ENCODE results near the gene GTF3A.
"Not testable (repeated sequence)": the region's sequence is repeated elsewhere in the genome, so short reads cannot be mapped to it uniquely, and the experiment has no call there.

The GTF3A gene

GRCh38 chr13:27395007-27395510 is 29.4 kb upstream of the GTF3A start:
- Histone ChIP-seq H4K8ac (ENCODE audit: low read depth, low read length) (no peak overlapping the region), H3K14ac (ENCODE audit: low read length) (no peak overlapping the region), H2BK5ac (ENCODE audit: low read depth, low read length, poor library complexity) (no peak overlapping the region), H3K27me3 (ENCODE audit: insufficient read depth, low read length) (no peaks in the 10 kb centered on the region), H3K4ac (ENCODE audit: low read depth, low read length) (no peak overlapping the region), H3K36me3 (ENCODE audit: control insufficient read depth in 1 of 2, insufficient read depth in 2 of 2, low read length in 2 of 2) (peaks cover 0 to 2% of the 10 kb centered on the region in 2 experiments), H2BK120ac (ENCODE audit: insufficient read depth, low read length, poor library complexity) (no peak overlapping the region), H3K4me2 (ENCODE audit: low read length) (no peak overlapping the region), H3K9ac (ENCODE audit: low read length) (no peak overlapping the region), H2BK12ac (ENCODE audit: low read length) (no peak overlapping the region), H4K91ac (ENCODE audit: low read depth, low read length) (no peak overlapping the region), H3K27ac (ENCODE audit: low read depth, low read length) (no peak overlapping the region), H2AFZ (ENCODE audit: insufficient read depth, low read length, poor library complexity) (no peak overlapping the region), H2AK5ac (ENCODE audit: low read length) (no peak overlapping the region), H3K18ac (ENCODE audit: low read length) (no peak overlapping the region), H3K79me2 (ENCODE audit: control insufficient read depth, insufficient read depth, low read length, poor library complexity) (no peaks in the 10 kb centered on the region), H3K79me1 (ENCODE audit: low read length) (no peaks in the 10 kb centered on the region), H3K4me1 (ENCODE audit: control insufficient read depth in 1 of 2, insufficient read depth in 2 of 2, low read length in 2 of 2) (no peaks in the 10 kb centered on the region), H3K4me3 (ENCODE audit: low read depth, low read length) (no peak overlapping the region), H3K9me3 (ENCODE audit: insufficient read depth, low read depth, low read length) (no peaks in the 10 kb centered on the region), H3K23ac (ENCODE audit: low read length) (no peak overlapping the region), H4K12ac (ENCODE audit: low read depth, low read length) (no peak overlapping the region)
- no CpG with 5 or more reads among the region's 14 CpGs for WGBS (ENCODE audit: extremely low coverage, insufficient coverage, insufficient read length)
- DNase-seq = no peak

- Histone ChIP-seq H3K4me2 (ENCODE audit: low read length) (no peak overlapping the region), H4K8ac (ENCODE audit: low read depth, low read length) (no peak overlapping the region), H3K18ac (ENCODE audit: low read length) (no peak overlapping the region), H3K9me3 (ENCODE audit: insufficient read depth, low read depth, low read length) (no peaks in the 10 kb centered on the region), H3K4me1 (ENCODE audit: control insufficient read depth in 1 of 2, insufficient read depth in 2 of 2, low read length in 2 of 2) (peaks cover 2% of the 10 kb centered on the region in 2 experiments), H3K4ac (ENCODE audit: low read depth, low read length) (no peak overlapping the region), H3K27me3 (ENCODE audit: insufficient read depth, low read length) (no peaks in the 10 kb centered on the region), H3K79me2 (ENCODE audit: control insufficient read depth, insufficient read depth, low read length, poor library complexity) (no peaks in the 10 kb centered on the region), H3K23ac (ENCODE audit: low read length) (no peak overlapping the region), H2BK120ac (ENCODE audit: insufficient read depth, low read length, poor library complexity) (no peak overlapping the region), H3K9ac (ENCODE audit: low read length) (no peak overlapping the region), H3K27ac (ENCODE audit: low read depth, low read length) (no peak overlapping the region), H2AFZ (ENCODE audit: insufficient read depth, low read length, poor library complexity) (no peak overlapping the region), H2BK5ac (ENCODE audit: low read depth, low read length, poor library complexity) (no peak overlapping the region), H2BK12ac (ENCODE audit: low read length) (no peak overlapping the region), H3K79me1 (ENCODE audit: low read length) (no peaks in the 10 kb centered on the region), H2AK5ac (ENCODE audit: low read length) (no peak overlapping the region), H3K36me3 (ENCODE audit: control insufficient read depth in 1 of 2, insufficient read depth in 2 of 2, low read length in 2 of 2) (peaks cover 0 to 2% of the 10 kb centered on the region in 2 experiments), H4K91ac (ENCODE audit: low read depth, low read length) (no peak overlapping the region), H4K12ac (ENCODE audit: low read depth, low read length) (no peak overlapping the region), H3K14ac (ENCODE audit: low read length) (no peak overlapping the region), H3K4me3 (ENCODE audit: low read depth, low read length) (no peak overlapping the region)
- DNase-seq = no peak
- no CpG with 5 or more reads among the region's 7 CpGs for WGBS (ENCODE audit: extremely low coverage, insufficient coverage, insufficient read length)
Observed at GRCh38 chr13:27396252-27396846, 28.1 kb upstream of the GTF3A start.

GRCh38 chr13:27398360-27398759 is 26.1 kb upstream of the GTF3A start:
- WGBS (ENCODE audit: extremely low coverage, insufficient coverage, insufficient read length) = no CpG with 5 or more reads among the region's 4 CpGs

GRCh38 chr13:27400405-27400804 is 24.0 kb upstream of the GTF3A start:
- H3K23ac ChIP-seq (ENCODE audit: low read length); H3K36me3 ChIP-seq (ENCODE audit: control insufficient read depth in 1 of 2, insufficient read depth in 2 of 2, low read length in 2 of 2); H2AFZ ChIP-seq (ENCODE audit: insufficient read depth, low read length, poor library complexity); H3K27me3 ChIP-seq (ENCODE audit: insufficient read depth, low read length); H3K79me2 ChIP-seq (ENCODE audit: control insufficient read depth, insufficient read depth, low read length, poor library complexity); H3K18ac ChIP-seq (ENCODE audit: low read length); H3K4ac ChIP-seq (ENCODE audit: low read depth, low read length); H3K9me3 ChIP-seq (ENCODE audit: insufficient read depth, low read depth, low read length); H3K27ac ChIP-seq (ENCODE audit: low read depth, low read length); H2BK120ac ChIP-seq (ENCODE audit: insufficient read depth, low read length, poor library complexity); H3K14ac ChIP-seq (ENCODE audit: low read length); H3K79me1 ChIP-seq (ENCODE audit: low read length); H4K8ac ChIP-seq (ENCODE audit: low read depth, low read length); H2BK12ac ChIP-seq (ENCODE audit: low read length); H2BK5ac ChIP-seq (ENCODE audit: low read depth, low read length, poor library complexity); H4K91ac ChIP-seq (ENCODE audit: low read depth, low read length); DNase-seq; H3K4me3 ChIP-seq (ENCODE audit: low read depth, low read length); H3K4me2 ChIP-seq (ENCODE audit: low read length); H4K12ac ChIP-seq (ENCODE audit: low read depth, low read length); H3K9ac ChIP-seq (ENCODE audit: low read length); H2AK5ac ChIP-seq (ENCODE audit: low read length): not testable (repeated sequence)
- WGBS (ENCODE audit: extremely low coverage, insufficient coverage, insufficient read length) = no CpG with 5 or more reads among the region's 6 CpGs
- H3K4me1 ChIP-seq (ENCODE audit: control insufficient read depth in 1 of 2, insufficient read depth in 2 of 2, low read length in 2 of 2) = peaks cover 8 to 13% of the 10 kb centered on the region in 2 experiments

More at GRCh38 chr13:27398360-27398759, 26.1 kb upstream of the GTF3A start:
- H3K9ac ChIP-seq (ENCODE audit: low read length) = no peak overlapping the region
- no peak overlapping the region for H3K14ac ChIP-seq (ENCODE audit: low read length)
- H3K27ac ChIP-seq (ENCODE audit: low read depth, low read length) = no peak overlapping the region
- no peaks in the 10 kb centered on the region for H3K79me1 ChIP-seq (ENCODE audit: low read length)
- no peak overlapping the region for H3K4me3 ChIP-seq (ENCODE audit: low read depth, low read length)
- peaks cover 2% of the 10 kb centered on the region in 2 experiments for H3K4me1 ChIP-seq (ENCODE audit: control insufficient read depth in 1 of 2, insufficient read depth in 2 of 2, low read length in 2 of 2)
- H3K4me2 ChIP-seq (ENCODE audit: low read length) = no peak overlapping the region
- peaks cover 0 to 2% of the 10 kb centered on the region in 2 experiments for H3K36me3 ChIP-seq (ENCODE audit: control insufficient read depth in 1 of 2, insufficient read depth in 2 of 2, low read length in 2 of 2)
- no peak overlapping the region for H3K4ac ChIP-seq (ENCODE audit: low read depth, low read length)
- H3K23ac ChIP-seq (ENCODE audit: low read length) = no peak overlapping the region
- no peak for DNase-seq
- H4K12ac ChIP-seq (ENCODE audit: low read depth, low read length) = no peak overlapping the region
- H3K79me2 ChIP-seq (ENCODE audit: control insufficient read depth, insufficient read depth, low read length, poor library complexity) = no peaks in the 10 kb centered on the region
- no peak overlapping the region for H2BK5ac ChIP-seq (ENCODE audit: low read depth, low read length, poor library complexity)
- H2AFZ ChIP-seq (ENCODE audit: insufficient read depth, low read length, poor library complexity) = no peak overlapping the region
- no peak overlapping the region for H2BK120ac ChIP-seq (ENCODE audit: insufficient read depth, low read length, poor library complexity)
- no peaks in the 10 kb centered on the region for H3K9me3 ChIP-seq (ENCODE audit: insufficient read depth, low read depth, low read length)
- no peak overlapping the region for H2BK12ac ChIP-seq (ENCODE audit: low read length)
- H3K18ac ChIP-seq (ENCODE audit: low read length) = no peak overlapping the region
- H3K27me3 ChIP-seq (ENCODE audit: insufficient read depth, low read length) = no peaks in the 10 kb centered on the region
- H2AK5ac ChIP-seq (ENCODE audit: low read length) = no peak overlapping the region
- no peak overlapping the region for H4K8ac ChIP-seq (ENCODE audit: low read depth, low read length)
- no peak overlapping the region for H4K91ac ChIP-seq (ENCODE audit: low read depth, low read length)

Measured in trophoblast cell (in vitro differentiated cells and primary cell).